ENCODE results near the gene HOXA2. TPM values are rescaled to one million over a fixed set of nuclear protein-coding genes. Genes with fewer than 3 reads are reported as not detected.
A peak's percentile ranks its signal among the peaks of the same experiment; 100 is the strongest.

Gene HOXA2
- total and polyA plus RNA-seq, 5 donors from 2014 or later: 0.11 to 0.31 TPM; not detected in 3

- H3K4me1 Mint-ChIP-seq: peaks cover 10 to 66% (median 25%) of the 10 kb centered on the region in 4 donors
- H3K9me3 Mint-ChIP-seq: peaks cover 0 to 5% (median 0%) of the 10 kb centered on the region in 7 donors
- Histone ChIP-seq H3K27ac (ENCODE audit: insufficient read depth, low read length, poor library complexity, severe bottlenecking) (no peak overlapping the region), H3K36me3 (ENCODE audit: control insufficient read depth, insufficient read depth, low read length) (no peaks in the 10 kb centered on the region), H3K27me3 (ENCODE audit: control insufficient read depth, insufficient read depth, low read length) (peaks cover 18% of the 10 kb centered on the region), H3K4me1 (ENCODE audit: control insufficient read depth, insufficient read depth, low read length, poor library complexity, severe bottlenecking) (peaks cover 35% of the 10 kb centered on the region), H3K4me3 (ENCODE audit: low read depth, low read length) (no peak overlapping the region), H3K9me3 (ENCODE audit: control insufficient read depth in 2 of 2, low read length in 2 of 2) (no peaks in the 10 kb centered on the region)
- peak overlapping the region in 3 of 4 donors; percentile 36 to 73 (median 69) for H3K4me3 Mint-ChIP-seq
- peaks cover 22% of the 10 kb centered on the region for H3K36me3 Mint-ChIP-seq
- ATAC-seq (ENCODE audit: low read depth in 2 of 2): no peak
- peaks cover 74% of the 10 kb centered on the region for H3K27me3 Mint-ChIP-seq
- H3K27ac Mint-ChIP-seq: no peak overlapping the region
- no peak for DNase-seq
These were observed 3.7 kb downstream of the HOXA2 start for GRCh38 chr7:27098578-27099451.

DNA sequence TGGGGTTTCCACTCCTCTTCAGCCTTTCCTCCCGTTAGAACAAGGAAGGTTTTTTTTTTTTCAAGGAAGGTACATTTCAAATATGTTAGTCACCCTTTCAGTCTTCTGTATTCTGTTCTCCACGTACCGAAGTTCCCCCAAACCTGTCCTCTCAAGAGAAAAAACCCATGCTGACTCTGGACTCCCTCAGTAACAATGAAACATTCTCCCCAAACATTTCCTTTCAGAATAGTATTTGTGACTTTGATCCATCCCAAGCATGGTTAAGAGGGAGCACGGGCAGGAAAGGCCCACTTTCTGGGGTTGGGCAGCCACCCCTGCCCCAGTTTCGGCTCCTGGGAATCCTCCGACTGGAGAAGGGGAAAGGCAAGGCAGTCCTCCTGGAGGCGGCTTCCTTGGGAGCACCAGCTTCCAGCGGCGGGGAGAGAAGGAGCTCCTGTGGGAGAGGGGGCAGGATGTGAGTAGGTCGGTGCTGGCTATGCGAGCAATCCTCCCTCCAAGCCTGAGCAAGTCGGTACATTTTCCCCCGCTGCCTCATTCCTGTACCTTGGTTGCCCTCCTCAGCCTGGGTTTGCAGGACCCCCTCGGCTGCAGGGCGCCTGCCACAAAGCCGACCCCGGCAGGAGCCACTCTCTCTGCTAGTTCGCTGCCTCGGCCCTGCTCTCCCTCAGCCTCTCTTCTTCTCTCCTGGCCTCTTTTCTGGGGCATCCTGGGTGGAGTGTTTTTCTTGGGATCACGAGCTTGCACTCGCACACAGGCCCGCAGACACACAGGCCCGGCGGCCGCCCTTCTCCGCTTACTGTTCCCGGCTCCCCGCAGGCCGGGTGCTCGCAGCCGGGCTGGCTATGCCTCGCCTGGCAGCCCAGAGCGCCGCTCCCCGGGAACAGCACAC lies 4.6 kb downstream of the HOXA2 start:
- H3K27me3 Mint-ChIP-seq: peaks cover 71% of the 10 kb centered on the region
- peak overlapping the region; percentile 76 for H3K4me3 ChIP-seq (ENCODE audit: low read depth, low read length)

GRCh38 chr7:27096768-27097514 lies 5.5 kb downstream of the HOXA2 start:
- Histone ChIP-seq H3K27ac (ENCODE audit: insufficient read depth, low read length, poor library complexity, severe bottlenecking) (peak overlapping the region; percentile 65), H3K4me3 (ENCODE audit: low read depth, low read length) (peak overlapping the region; percentile 76), H3K9me3 (ENCODE audit: control insufficient read depth in 2 of 2, low read length in 2 of 2) (no peaks in the 10 kb centered on the region), H3K36me3 (ENCODE audit: control insufficient read depth, insufficient read depth, low read length) (no peaks in the 10 kb centered on the region), H3K27me3 (ENCODE audit: control insufficient read depth, insufficient read depth, low read length) (peaks cover 19% of the 10 kb centered on the region), H3K4me1 (ENCODE audit: control insufficient read depth, insufficient read depth, low read length, poor library complexity, severe bottlenecking) (peaks cover 25% of the 10 kb centered on the region)
- peak in 1 of 3 donors; percentile 12 for DNase-seq
- peaks cover 13 to 53% (median 19%) of the 10 kb centered on the region in 4 donors for H3K4me1 Mint-ChIP-seq
- peak overlapping the region; percentile 94 to 98 (median 94) for H3K4me3 Mint-ChIP-seq
- no peak for ATAC-seq (ENCODE audit: low read depth in 2 of 2)
- peaks cover 72% of the 10 kb centered on the region for H3K27me3 Mint-ChIP-seq
- peaks cover 0 to 2% (median 0%) of the 10 kb centered on the region in 7 donors for H3K9me3 Mint-ChIP-seq
- H3K36me3 Mint-ChIP-seq: peaks cover 26% of the 10 kb centered on the region
- H3K27ac Mint-ChIP-seq: peak overlapping the region; percentile 23 to 88 (median 61)

More for the DNA sequence above, 4.6 kb downstream of the HOXA2 start:
- Histone ChIP-seq H3K27me3 (ENCODE audit: control insufficient read depth, insufficient read depth, low read length) (peaks cover 14% of the 10 kb centered on the region), H3K27ac (ENCODE audit: insufficient read depth, low read length, poor library complexity, severe bottlenecking) (no peak overlapping the region), H3K4me1 (ENCODE audit: control insufficient read depth, insufficient read depth, low read length, poor library complexity, severe bottlenecking) (peaks cover 34% of the 10 kb centered on the region), H3K9me3 (ENCODE audit: control insufficient read depth in 2 of 2, low read length in 2 of 2) (no peaks in the 10 kb centered on the region), H3K36me3 (ENCODE audit: control insufficient read depth, insufficient read depth, low read length) (no peaks in the 10 kb centered on the region)
- ATAC-seq (ENCODE audit: low read depth in 2 of 2) (no peak), DNase-seq (no peak)
- no peak overlapping the region for H3K27ac Mint-ChIP-seq
- peaks cover 0 to 2% (median 0%) of the 10 kb centered on the region in 7 donors for H3K9me3 Mint-ChIP-seq
- peaks cover 22% of the 10 kb centered on the region for H3K36me3 Mint-ChIP-seq
- H3K4me1 Mint-ChIP-seq: peaks cover 16 to 58% (median 24%) of the 10 kb centered on the region in 4 donors
- H3K4me3 Mint-ChIP-seq: peak overlapping the region; percentile 94 to 98 (median 94)

GRCh38 chr7:27095897-27096767 lies 6.4 kb downstream of the HOXA2 start, which contains the start of gene HOXA1:
TSS of gene HOXA1 (minus strand) at chr7:27096000. CDS start at chr7:27095912, 88 bp downstream.
- H3K4me3 Mint-ChIP-seq: peak within 1 kb of the TSS; percentile 94 to 98 (median 94)
- H3K9me3 Mint-ChIP-seq: peaks cover 0 to 2% (median 0%) of the 10 kb centered on the region in 7 donors
- H3K27me3 Mint-ChIP-seq: peaks cover 72% of the 10 kb centered on the region
- DNase-seq (peak; percentile 73 to 86 (median 78)), ATAC-seq (ENCODE audit: low read depth in 2 of 2) (peak; percentile 89 to 91)
- Histone ChIP-seq H3K4me1 (ENCODE audit: control insufficient read depth, insufficient read depth, low read length, poor library complexity, severe bottlenecking) (peaks cover 23% of the 10 kb centered on the region), H3K4me3 (ENCODE audit: low read depth, low read length) (peak within 1 kb of the TSS; percentile 76), H3K36me3 (ENCODE audit: control insufficient read depth, insufficient read depth, low read length) (no peaks in the 10 kb centered on the region), H3K27ac (ENCODE audit: insufficient read depth, low read length, poor library complexity, severe bottlenecking) (peak within 1 kb of the TSS; percentile 65), H3K27me3 (ENCODE audit: control insufficient read depth, insufficient read depth, low read length) (peaks cover 17% of the 10 kb centered on the region), H3K9me3 (ENCODE audit: control insufficient read depth in 2 of 2, low read length in 2 of 2) (no peaks in the 10 kb centered on the region)
- peak within 1 kb of the TSS; percentile 50 to 88 (median 57) for H3K27ac Mint-ChIP-seq
- peaks cover 11 to 49% (median 19%) of the 10 kb centered on the region in 4 donors for H3K4me1 Mint-ChIP-seq
- peaks cover 19% of the 10 kb centered on the region for H3K36me3 Mint-ChIP-seq

- peak overlapping the region; percentile 45 to 88 (median 48) for H3K27ac Mint-ChIP-seq
- peak overlapping the region; percentile 94 to 98 (median 94) for H3K4me3 Mint-ChIP-seq
- H3K27ac ChIP-seq (ENCODE audit: insufficient read depth, low read length, poor library complexity, severe bottlenecking): no peak overlapping the region
- ATAC-seq (ENCODE audit: low read depth in 2 of 2): peak; percentile 11 to 17
- H3K4me1 ChIP-seq (ENCODE audit: control insufficient read depth, insufficient read depth, low read length, poor library complexity, severe bottlenecking): peaks cover 23% of the 10 kb centered on the region
- H3K36me3 Mint-ChIP-seq: peaks cover 12% of the 10 kb centered on the region
- peaks cover 26% of the 10 kb centered on the region for H3K27me3 ChIP-seq (ENCODE audit: control insufficient read depth, insufficient read depth, low read length)
- DNase-seq: peak in 2 of 3 donors; percentile 11 to 13
- no peaks in the 10 kb centered on the region for H3K9me3 ChIP-seq (ENCODE audit: control insufficient read depth in 2 of 2, low read length in 2 of 2)
- peaks cover 11 to 47% (median 18%) of the 10 kb centered on the region in 4 donors for H3K4me1 Mint-ChIP-seq
- H3K27me3 Mint-ChIP-seq: peaks cover 77% of the 10 kb centered on the region
- H3K4me3 ChIP-seq (ENCODE audit: low read depth, low read length): peak overlapping the region; percentile 71
- H3K9me3 Mint-ChIP-seq: peaks cover 0 to 6% (median 0%) of the 10 kb centered on the region in 7 donors
- H3K36me3 ChIP-seq (ENCODE audit: control insufficient read depth, insufficient read depth, low read length): no peaks in the 10 kb centered on the region
These were observed 7.2 kb downstream of the HOXA2 start for GRCh38 chr7:27095050-27095896.

All from CD4-positive, CD25-positive, alpha-beta regulatory T cell (primary cell).